ENCODE results near the gene WNT11. TPM values are rescaled to one million over a fixed set of nuclear protein-coding genes. Genes with fewer than 3 reads are reported as not detected.
A peak's percentile ranks its signal among the peaks of the same experiment; 100 is the strongest.

WNT11 gene
- total RNA-seq, 2 donors from 2014 or later, result 0.71 to 1.5 TPM

GRCh38 chr11:76241243-76242000, 35.1 kb upstream of the WNT11 start:
- no peak for ATAC-seq
- Mint-ChIP-seq H3K27ac (no peak overlapping the region), H3K9me3 (no peaks in the 10 kb centered on the region), H3K36me3 (no peaks in the 10 kb centered on the region)
- DNase-seq (ENCODE audit: low spot score in 2 of 2), result no peak

- ATAC-seq (no peak), DNase-seq (ENCODE audit: low spot score in 2 of 2) (no peak)
- Mint-ChIP-seq H3K9me3 (no peaks in the 10 kb centered on the region), H3K36me3 (no peaks in the 10 kb centered on the region), H3K27ac (no peak overlapping the region)
These were observed 34.4 kb upstream of the WNT11 start for GRCh38 chr11:76240666-76241065.

- Mint-ChIP-seq H3K9me3 (no peaks in the 10 kb centered on the region), H3K27ac (no peak overlapping the region), H3K36me3 (no peaks in the 10 kb centered on the region)
- ATAC-seq (no peak), DNase-seq (ENCODE audit: low spot score in 2 of 2) (no peak)
These were observed 33.8 kb upstream of the WNT11 start for GRCh38 chr11:76240161-76240540.

DNA sequence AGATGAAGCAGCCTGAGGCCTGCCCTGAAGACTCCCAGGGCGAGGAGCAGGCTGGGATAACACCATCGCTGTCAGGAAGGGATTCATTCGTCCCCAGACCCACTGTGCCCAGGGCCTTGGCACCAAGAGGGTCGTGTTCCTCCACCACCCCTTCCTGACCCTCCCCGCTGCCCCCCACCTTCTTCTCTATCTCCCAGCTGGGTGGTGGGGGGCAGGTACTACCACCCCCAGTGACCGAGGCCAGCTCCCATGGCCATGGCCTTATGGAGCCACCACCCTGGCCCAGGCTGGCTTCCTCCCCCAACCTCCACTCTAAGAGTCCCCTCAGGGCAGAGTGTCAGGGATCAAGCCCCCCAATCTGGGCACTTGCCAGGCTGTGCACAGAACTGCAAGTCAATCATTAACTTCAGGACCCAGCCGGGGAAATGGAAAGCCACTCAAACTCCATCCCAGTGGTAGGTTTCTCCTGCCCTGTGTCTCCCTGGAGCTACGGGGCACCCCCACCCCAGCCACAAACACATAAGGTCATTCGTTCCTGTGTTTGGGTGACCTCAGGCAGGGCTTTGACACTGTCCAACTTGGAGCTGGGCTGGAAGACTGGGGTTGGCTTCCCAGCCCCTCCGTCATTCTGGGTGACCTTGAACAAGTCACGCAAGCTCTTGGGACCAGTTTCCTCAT, 33.3 kb upstream of the WNT11 start:
- no peaks in the 10 kb centered on the region for H3K36me3 Mint-ChIP-seq
- DNase-seq (ENCODE audit: low spot score in 2 of 2) (no peak), ATAC-seq (no peak)
- H3K9me3 Mint-ChIP-seq, result no peaks in the 10 kb centered on the region
- H3K27ac Mint-ChIP-seq, result no peak overlapping the region

DNA sequence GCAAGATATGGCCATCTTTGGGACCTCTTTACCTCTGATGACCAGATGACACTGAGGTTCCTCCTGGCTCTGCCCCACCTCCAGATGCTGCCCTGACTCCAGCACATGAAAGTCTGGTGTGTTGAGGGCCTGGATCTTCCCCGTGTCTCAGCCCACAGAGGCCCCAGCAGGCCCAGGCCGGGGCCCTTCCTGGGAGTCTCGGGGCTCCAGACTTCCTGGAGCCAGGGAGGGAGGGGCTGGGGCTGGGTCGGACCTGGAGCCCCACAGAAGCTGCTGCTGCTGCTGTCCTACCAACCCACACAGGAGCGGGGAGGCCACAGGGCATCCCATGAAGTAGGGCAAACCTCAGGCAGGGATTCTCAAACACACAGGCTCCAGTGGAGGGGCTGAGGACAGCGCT, 32.2 kb upstream of the WNT11 start:
- no peak overlapping the region for H3K27ac Mint-ChIP-seq
- ATAC-seq (no peak), DNase-seq (ENCODE audit: low spot score in 2 of 2) (no peak)
- no peaks in the 10 kb centered on the region for H3K9me3 Mint-ChIP-seq
- no peaks in the 10 kb centered on the region for H3K36me3 Mint-ChIP-seq

GRCh38 chr11:76237914-76238313, 31.6 kb upstream of the WNT11 start:
- H3K36me3 Mint-ChIP-seq, result no peaks in the 10 kb centered on the region
- no peak for ATAC-seq
- no peaks in the 10 kb centered on the region for H3K9me3 Mint-ChIP-seq
- no peak for DNase-seq (ENCODE audit: low spot score in 2 of 2)
- H3K27ac Mint-ChIP-seq, result no peak overlapping the region

GRCh38 chr11:76237000-76237649, 30.8 kb upstream of the WNT11 start:
- no peaks in the 10 kb centered on the region for H3K9me3 Mint-ChIP-seq
- peak overlapping the region; percentile 36 to 98 for H3K27ac Mint-ChIP-seq
- DNase-seq (ENCODE audit: low spot score in 2 of 2), result no peak
- no peak for ATAC-seq
- H3K36me3 Mint-ChIP-seq, result no peaks in the 10 kb centered on the region

DNA sequence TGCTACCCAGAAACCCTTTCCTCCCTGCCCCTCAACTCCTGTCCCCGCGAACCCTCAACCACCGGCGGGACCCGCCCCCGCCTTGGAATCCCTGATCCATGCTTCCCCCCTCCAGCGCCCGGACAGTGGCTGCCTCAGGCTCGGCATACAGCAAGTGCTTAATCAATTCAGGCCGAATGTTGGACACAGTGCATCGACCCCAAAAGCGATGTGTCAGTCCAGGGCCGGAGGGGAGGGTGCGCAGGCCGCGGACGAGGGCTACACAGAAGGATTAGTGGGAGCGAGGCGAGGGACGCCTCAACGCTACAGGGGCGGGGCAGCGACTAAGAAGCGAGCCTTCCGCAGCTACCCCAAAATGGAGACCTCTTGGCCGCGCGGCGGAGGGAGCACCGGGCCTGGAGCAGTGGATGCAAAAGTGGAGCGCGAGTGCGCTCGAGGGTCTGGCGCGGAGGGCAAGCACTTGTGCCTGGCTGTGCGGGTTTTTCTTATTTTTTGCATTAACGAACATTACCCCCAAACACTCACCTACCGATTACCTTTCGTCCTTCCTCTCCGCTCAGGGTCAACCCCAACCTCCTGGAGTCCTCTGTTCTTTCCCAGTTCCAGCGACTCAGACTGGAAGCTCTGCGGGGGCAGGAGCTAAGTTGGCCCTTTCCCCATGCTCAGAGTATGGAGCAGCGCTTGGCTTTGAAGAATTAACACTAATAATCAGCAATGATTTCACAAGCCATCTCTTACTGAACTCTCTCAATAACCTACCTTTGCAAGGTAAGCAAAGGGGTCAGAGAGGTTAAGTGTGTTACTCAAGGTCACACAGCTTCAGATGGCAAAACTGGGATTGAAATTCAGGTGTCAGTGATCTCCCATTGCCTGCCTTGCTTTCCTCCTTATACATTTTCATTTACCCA, 30.0 kb upstream of the WNT11 start:
- H3K36me3 Mint-ChIP-seq, result no peaks in the 10 kb centered on the region
- peak overlapping the region; percentile 98 to 99 for H3K27ac Mint-ChIP-seq
- ATAC-seq (peak in 1 of 2 donors; percentile 27), DNase-seq (ENCODE audit: low spot score in 2 of 2) (peak in 1 of 2 donors; percentile 48)
- H3K9me3 Mint-ChIP-seq, result no peaks in the 10 kb centered on the region

- Mint-ChIP-seq H3K27ac (peak overlapping the region; percentile 98 to 99), H3K36me3 (no peaks in the 10 kb centered on the region)
- ATAC-seq, result peak; percentile 65 to 84
These were observed 29.2 kb upstream of the WNT11 start for GRCh38 chr11:76235233-76236091.

GRCh38 chr11:76234416-76235232, 28.3 kb upstream of the WNT11 start:
- H3K9me3 Mint-ChIP-seq, result no peaks in the 10 kb centered on the region
- H3K27ac Mint-ChIP-seq, result peak overlapping the region; percentile 98 to 99
- ATAC-seq (peak; percentile 34 to 65), DNase-seq (ENCODE audit: low spot score in 2 of 2) (peak; percentile 54 to 77)
- H3K36me3 Mint-ChIP-seq, result no peaks in the 10 kb centered on the region

More at GRCh38 chr11:76235233-76236091, 29.2 kb upstream of the WNT11 start:
- DNase-seq (ENCODE audit: low spot score in 2 of 2), result peak; percentile 87 to 95
- H3K9me3 Mint-ChIP-seq, result no peaks in the 10 kb centered on the region

DNA sequence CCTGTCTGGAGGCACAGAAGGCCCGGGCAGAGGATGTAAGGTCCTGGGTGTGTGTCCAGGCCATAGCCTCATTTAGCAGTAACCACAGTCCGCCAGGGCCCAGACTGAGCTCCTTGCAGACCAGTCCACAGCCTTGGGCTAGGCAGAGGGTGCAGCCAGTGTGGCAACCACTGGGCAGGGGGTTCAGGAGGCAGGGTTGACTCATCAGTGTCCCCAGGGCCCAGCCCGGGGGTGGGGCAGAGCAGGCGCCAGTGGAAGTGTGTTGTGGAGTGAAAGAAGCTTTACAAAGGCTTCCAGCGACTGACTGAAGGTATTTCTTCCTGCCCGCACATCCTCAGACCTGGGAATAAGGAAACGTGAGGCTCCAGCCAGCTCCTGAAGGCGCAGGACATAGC, 27.7 kb upstream of the WNT11 start:
- Mint-ChIP-seq H3K36me3 (no peaks in the 10 kb centered on the region), H3K9me3 (no peaks in the 10 kb centered on the region), H3K27ac (peak overlapping the region in 1 of 2 donors; percentile 98)
- peak in 1 of 2 donors; percentile 14 for DNase-seq (ENCODE audit: low spot score in 2 of 2)
- peak in 1 of 2 donors; percentile 6 for ATAC-seq

DNA sequence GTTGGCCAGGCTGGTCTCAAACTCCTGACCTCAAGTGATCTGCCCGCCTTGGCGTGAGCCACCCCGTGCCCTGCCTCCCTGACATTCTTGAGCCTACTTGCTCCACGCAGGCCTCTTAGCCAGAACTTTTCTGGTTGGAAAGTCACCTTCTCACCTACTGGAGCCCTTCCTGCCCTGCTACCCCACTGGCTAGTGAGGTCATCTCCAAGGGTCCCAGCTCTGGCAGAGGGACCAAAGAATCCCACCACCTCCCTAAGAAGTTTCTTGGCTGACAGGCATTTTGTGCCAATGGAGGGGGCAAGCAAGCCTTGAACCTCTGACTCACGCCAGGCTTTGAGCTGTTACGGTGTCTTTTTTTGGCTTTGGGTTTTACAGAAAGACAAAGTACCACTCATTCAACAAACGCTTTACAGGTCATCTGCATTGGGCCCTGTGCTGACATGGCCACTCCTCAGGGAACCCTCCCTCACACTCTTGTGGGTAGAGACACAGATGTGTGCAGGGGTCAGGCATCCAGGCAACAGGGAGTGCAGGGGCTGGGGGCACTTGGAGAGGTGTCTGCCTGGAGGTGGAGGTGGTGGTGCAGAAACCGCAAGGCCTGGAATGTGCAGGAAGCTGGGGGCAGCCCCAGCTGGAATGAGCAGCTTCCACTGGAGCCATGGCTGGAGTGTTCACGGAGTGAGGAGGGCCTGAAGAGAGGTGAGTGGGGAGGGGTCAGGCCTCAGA, 27.1 kb upstream of the WNT11 start:
- ATAC-seq, result no peak
- peak overlapping the region; percentile 44 to 98 for H3K27ac Mint-ChIP-seq
- H3K36me3 Mint-ChIP-seq, result no peaks in the 10 kb centered on the region
- H3K9me3 Mint-ChIP-seq, result no peaks in the 10 kb centered on the region
- no peak for DNase-seq (ENCODE audit: low spot score in 2 of 2)

GRCh38 chr11:76232026-76232665, 25.8 kb upstream of the WNT11 start:
- no peaks in the 10 kb centered on the region for H3K9me3 Mint-ChIP-seq
- peak overlapping the region in 1 of 2 donors; percentile 66 for H3K27ac Mint-ChIP-seq
- H3K36me3 Mint-ChIP-seq, result no peaks in the 10 kb centered on the region
- DNase-seq (ENCODE audit: low spot score in 2 of 2), result peak; percentile 24 to 74
- peak; percentile 27 to 47 for ATAC-seq

GRCh38 chr11:76231121-76231738, 24.9 kb upstream of the WNT11 start:
- DNase-seq (ENCODE audit: low spot score in 2 of 2), result no peak
- no peaks in the 10 kb centered on the region for H3K9me3 Mint-ChIP-seq
- H3K27ac Mint-ChIP-seq, result peak overlapping the region in 1 of 2 donors; percentile 66
- H3K36me3 Mint-ChIP-seq, result no peaks in the 10 kb centered on the region
- ATAC-seq, result no peak

All from activated naive CD4-positive, alpha-beta T cell treated with anti-CD3 and anti-CD28 coated beads, Interleukin-2, amount 50 U/mL, for 72 hours (primary cell).